ENCODE measurements around the gene DIAPH1. TPM values are rescaled to one million over a fixed set of nuclear protein-coding genes. Genes with fewer than 3 reads are reported as not detected.

Gene DIAPH1
- total RNA-seq, 1 experiment from 2014 or later = 117 TPM

GRCh38 chr5:141519605-141520565 lies 98.9 kb downstream of the DIAPH1 start:
- Histone ChIP-seq H3K9ac (ENCODE audit: extremely low read depth, insufficient read length, low read length) (no peak overlapping the region), H2AK5ac (ENCODE audit: insufficient read length, low read length) (no peak overlapping the region), H2BK20ac (ENCODE audit: low read depth, low read length, poor library complexity, severe bottlenecking) (no peak overlapping the region), H2BK12ac (ENCODE audit: insufficient read length, low read depth, low read length) (no peak overlapping the region), H3K79me1 (ENCODE audit: insufficient read depth, low read depth, low read length, poor library complexity, severe bottlenecking) (peaks cover 2% of the 10 kb centered on the region), H3K14ac (ENCODE audit: insufficient read depth, low read length) (no peak overlapping the region), H3K4me2 (ENCODE audit: insufficient read depth, insufficient read length, low read length) (no peak overlapping the region), H3K23me2 (ENCODE audit: insufficient read length, low read depth, low read length, poor library complexity, severe bottlenecking) (no peaks in the 10 kb centered on the region), H3K9me3 (ENCODE audit: control insufficient read depth, low read depth, low read length) (no peaks in the 10 kb centered on the region), H4K20me1 (ENCODE audit: control insufficient read depth, insufficient read depth, insufficient read length) (no peaks in the 10 kb centered on the region), H3K18ac (ENCODE audit: insufficient read length, low read depth, low read length) (no peak overlapping the region), H2AFZ (ENCODE audit: low read length) (no peak overlapping the region), H3K4me1 (ENCODE audit: insufficient read depth, low read length) (no peaks in the 10 kb centered on the region; the same call in 1 of the 2 replicates), H3K4ac (ENCODE audit: low read depth, low read length) (no peak overlapping the region), H2BK120ac (ENCODE audit: low read depth, low read length, poor library complexity, severe bottlenecking) (no peak overlapping the region), H3K27ac (ENCODE audit: insufficient read length, low read depth, low read length) (no peak overlapping the region), H3K56ac (ENCODE audit: insufficient read length, low read depth, low read length) (no peak overlapping the region), H3K23ac (ENCODE audit: insufficient read length, low read depth, low read length) (no peak overlapping the region), H4K91ac (ENCODE audit: insufficient read length, low read depth, low read length) (no peak overlapping the region), H3T11ph (ENCODE audit: low read length) (no peak overlapping the region), H2BK15ac (ENCODE audit: low read depth, low read length) (no peak overlapping the region), H3K27me3 (ENCODE audit: insufficient read depth, low read length) (no peaks in the 10 kb centered on the region), H3K79me2 (ENCODE audit: insufficient read depth, low read length) (no peaks in the 10 kb centered on the region), H4K5ac (ENCODE audit: insufficient read length, low read depth, low read length) (no peak overlapping the region), H2BK5ac (ENCODE audit: insufficient read length, low read length) (no peak overlapping the region), H4K8ac (replicated peaks; ENCODE audit: insufficient read length, low read depth, low read length) (no peak overlapping the region)
- Mint-ChIP-seq H3K36me3 (ENCODE audit: insufficient read depth in 1 of 3, low read depth in 3 of 3) (peaks cover 34 to 89% (median 62%) of the 10 kb centered on the region in 3 experiments; a peak in 6 of 7 replicates), H3K4me3 (no peak overlapping the region), H3K27ac (peak overlapping the region in 1 of 3 experiments; percentile 44; a peak in 1 of 7 replicates), H3K9me3 (no peaks in the 10 kb centered on the region), H3K27me3 (ENCODE audit: low read depth) (no peaks in the 10 kb centered on the region; the same call in 1 of the 2 replicates), H3K4me1 (peaks cover 21 to 26% of the 10 kb centered on the region in 2 experiments)
- no CpG with 5 or more reads among the region's 3 CpGs for WGBS (ENCODE audit: extremely low coverage, insufficient read length, low lambda C conversion rate)
- TF ChIP-seq CTCF (conservative IDR thresholded peaks at IDR 0.05) = no peak
- DNase-seq = no peak

Data from H9 (cell line).